Superior temporal gyrus (tissue), 1 donor: ENCODE measurements around the gene USP32.
A peak's percentile ranks its signal among the peaks of the same experiment; 100 is the strongest.

Experiments
- DNase-seq: peaks from one replicate; pipeline ENCODE4 v3.0.0-alpha.2; 2016; ENCODE audit errors: extremely low spot score

Gene USP32

GRCh38 chr17:60301649-60302048 lies 90.3 kb downstream of the USP32 start:
- no peak for DNase-seq

DNA sequence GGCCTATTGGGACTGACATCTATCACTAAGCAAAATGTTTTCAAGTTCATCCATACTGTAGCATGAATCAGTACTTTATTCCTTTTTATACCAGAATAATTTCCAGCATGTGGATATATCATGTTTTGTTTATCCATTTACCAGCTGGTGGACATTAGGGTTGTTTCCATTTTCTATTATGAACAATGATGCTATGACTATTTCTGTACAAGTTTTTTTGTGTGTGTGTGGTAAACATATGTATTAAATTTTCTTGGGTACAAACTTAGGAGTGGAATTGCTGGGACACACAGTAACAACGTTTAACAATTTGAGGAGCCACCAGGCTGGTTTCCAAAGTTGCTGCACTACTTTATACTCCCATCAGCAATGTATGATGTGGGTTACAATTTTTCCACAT lies 91.0 kb downstream of the USP32 start:
- no peak for DNase-seq

GRCh38 chr17:60300011-60300410 lies 91.9 kb downstream of the USP32 start:
- no peak for DNase-seq

DNA sequence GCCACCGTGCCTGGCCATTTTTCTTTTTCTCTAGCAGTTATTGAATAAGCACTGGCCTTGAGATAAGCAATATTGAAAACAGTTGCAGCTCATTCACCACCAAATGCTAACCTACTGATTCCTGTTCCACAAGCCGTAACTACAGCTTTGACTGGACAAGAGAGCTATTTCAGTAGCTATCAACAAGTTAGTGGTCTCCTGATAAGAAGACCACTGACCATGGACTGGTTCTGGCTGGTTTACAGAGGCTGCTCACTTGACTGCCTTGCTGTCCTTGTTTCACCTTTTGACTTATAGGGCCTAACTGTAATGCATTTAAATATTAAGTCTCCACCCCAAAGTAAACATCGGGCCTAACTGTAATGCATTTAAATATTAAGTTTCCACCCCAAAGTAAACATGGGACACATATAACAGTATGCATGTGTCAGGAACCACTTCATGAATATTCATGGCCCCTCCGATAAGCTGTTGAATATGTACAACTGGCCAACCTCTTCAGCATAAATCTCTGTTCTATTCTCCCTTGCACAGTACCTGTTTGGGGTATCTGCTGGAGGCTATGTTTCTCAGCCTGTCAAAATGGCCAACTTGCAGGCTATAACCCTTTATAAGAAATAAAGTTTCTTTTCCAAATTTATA lies 94.1 kb downstream of the USP32 start:
- DNase-seq, result no peak

- no peak for DNase-seq
Measured at GRCh38 chr17:60296177-60296576, 95.8 kb downstream of the USP32 start.

GRCh38 chr17:60293580-60294335 lies 98.2 kb downstream of the USP32 start:
- DNase-seq, result peak; percentile 73

GRCh38 chr17:60292697-60293096 lies 99.2 kb downstream of the USP32 start:
- no peak for DNase-seq

- DNase-seq, result no peak
Measured at GRCh38 chr17:60284709-60285108, 107.2 kb downstream of the USP32 start.

GRCh38 chr17:60283816-60284215 lies 108.1 kb downstream of the USP32 start:
- DNase-seq, result no peak

GRCh38 chr17:60280673-60281072 lies 111.3 kb downstream of the USP32 start:
- DNase-seq, result no peak

DNA sequence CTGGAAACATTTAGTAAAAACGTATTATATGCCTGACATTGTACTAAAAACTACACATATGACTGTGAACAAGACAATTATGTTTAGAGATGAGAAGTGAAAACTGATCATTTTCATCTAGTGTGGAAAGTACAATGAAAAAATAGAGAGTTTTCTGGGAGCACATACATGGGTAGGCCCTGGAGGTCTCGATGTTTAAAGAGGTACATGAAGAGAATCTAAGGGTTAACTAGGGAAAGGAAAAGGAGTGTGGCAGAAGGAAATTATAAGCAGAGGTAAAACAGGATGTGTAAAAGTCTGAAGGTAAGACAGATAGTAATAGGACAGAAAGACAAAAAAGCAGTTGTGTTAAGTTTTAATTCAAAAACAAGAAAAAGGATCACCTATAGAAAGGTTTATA lies 113.7 kb downstream of the USP32 start:
- no peak for DNase-seq

- no peak for DNase-seq
Measured at GRCh38 chr17:60277258-60277657, 114.7 kb downstream of the USP32 start.

GRCh38 chr17:60269417-60269816 lies 122.5 kb downstream of the USP32 start:
- no peak for DNase-seq

DNA sequence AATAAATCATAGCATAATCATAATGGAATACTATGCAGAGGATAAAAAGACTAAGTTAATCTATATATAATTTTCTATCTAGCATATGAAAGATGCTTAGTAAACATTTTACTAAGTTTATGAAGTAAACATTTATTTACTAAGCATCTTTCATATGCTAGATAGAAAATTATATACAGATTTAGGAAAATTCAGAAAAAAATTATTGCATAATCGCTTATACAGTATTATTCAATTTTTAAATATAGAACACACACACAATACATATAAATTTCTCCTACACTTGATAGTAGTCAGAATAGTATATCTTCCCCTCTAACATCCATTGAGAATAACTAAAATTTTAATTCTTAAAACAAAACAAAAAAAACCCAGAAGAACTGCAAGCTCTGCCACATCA lies 131.4 kb downstream of the USP32 start:
- DNase-seq, result no peak

DNA sequence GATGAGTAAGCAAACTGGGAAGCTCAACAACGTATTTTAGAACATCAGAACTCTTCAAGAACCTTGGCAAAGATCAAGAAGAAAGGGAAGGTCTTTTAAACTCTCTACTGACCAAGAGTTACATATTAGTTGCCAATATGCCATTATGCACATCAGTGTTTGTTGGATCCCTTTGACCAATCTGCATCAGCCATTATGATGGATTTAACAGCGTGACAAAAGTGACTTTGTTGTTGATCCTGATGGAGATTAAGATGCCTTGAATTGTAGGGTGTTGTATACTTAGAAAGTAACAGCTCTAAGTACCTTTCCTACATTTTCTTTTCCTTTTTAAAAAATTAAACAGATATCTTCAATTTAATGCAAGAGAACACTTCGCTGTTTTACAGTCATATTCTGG lies 133.6 kb downstream of the USP32 start:
- DNase-seq, result no peak

DNA sequence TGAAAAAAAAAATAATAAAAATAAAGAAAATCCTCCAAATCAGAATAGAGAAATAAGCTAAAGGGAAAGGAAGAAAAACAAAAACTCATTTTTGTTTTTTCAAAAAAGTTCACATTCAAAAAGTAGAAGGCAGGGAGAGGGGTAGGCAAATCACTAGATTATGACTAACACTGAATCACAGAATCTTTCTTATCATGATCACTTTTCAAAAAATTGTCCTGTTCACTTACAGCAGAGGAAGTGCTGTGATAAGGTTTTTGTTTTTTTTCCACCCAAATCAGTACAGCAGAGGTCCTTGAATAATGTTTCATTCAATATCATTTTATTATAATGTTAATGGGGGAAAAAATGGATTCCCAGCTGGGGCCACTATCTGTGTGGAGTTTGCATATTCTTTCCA lies 135.8 kb downstream of the USP32 start:
- DNase-seq, result no peak

DNA sequence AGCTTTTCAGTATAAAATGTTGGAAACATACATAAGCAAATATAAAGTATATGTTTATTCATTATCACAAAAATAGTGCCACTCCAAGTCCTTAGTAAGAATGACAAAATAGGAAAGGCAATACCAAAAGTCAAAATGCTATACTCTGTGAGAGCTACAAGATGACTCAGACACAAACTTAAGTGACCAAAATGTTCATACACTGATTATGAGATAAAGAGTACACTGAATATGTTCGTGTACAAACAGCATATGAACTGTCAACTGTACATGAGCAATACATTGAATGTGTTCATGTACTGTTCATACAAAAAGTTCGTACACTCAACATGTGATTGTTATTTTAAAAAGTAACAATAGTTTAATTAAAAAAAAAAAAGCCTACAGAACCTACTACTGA lies 138.9 kb downstream of the USP32 start:
- no peak for DNase-seq

- DNase-seq, result no peak
Measured at GRCh38 chr17:60252459-60252858, 139.5 kb downstream of the USP32 start.

DNA sequence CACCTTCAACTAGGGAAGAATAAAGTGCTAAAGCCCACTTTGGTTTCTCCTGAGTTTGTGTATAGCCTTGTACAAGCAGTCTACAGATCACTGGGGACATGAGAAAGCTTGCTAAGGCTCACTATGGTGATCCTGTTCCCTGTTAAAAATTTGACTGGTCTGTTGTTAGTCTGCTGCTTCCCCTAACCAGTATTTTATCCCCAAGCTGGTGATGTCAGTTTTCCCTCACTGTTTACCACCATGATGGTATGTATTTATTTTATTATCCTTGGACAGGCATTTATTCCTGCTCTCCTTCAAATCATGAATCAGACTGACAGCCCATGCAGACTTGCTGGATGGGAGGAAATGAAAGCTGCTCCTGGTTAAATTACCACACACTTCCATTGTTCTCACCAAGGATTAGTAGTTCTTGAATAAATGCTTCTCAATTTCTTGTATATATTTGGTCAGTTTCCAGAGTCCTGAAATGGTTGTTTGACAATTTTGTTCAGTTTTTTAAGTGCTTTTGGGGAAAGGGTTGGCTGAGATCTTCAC lies 142.6 kb downstream of the USP32 start:
- DNase-seq, result peak; percentile 42

GRCh38 chr17:60248618-60249289 lies 143.2 kb downstream of the USP32 start:
- peak; percentile 33 for DNase-seq

DNA sequence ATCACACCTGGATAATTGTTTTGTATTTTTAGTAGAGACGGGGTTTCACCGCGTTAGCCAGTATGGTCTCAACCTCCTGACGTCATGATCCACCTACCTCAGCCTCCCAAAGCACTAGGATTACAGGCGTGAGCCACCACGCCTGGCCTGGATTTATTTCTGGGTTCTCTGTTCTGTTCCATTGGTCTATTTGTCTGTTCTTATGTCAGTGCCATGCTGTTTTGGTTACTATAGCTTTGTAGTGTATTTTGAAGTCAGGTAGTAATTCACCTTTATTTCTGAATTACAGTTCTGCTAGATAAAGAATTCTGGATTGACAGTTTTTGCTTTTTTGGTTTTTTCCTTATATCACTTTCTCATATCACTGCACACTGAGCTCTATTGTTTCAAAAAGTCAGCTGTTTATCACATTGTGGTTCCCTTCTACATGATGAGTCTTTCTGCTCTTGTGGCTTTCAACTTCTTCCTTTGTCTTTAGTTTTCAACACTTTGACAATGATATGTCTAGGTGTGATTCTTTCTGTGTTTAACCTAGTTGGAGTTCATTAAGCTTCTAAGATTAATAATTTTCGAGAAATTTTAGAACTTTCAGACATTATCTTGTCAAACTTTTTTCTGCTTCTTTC lies 144.0 kb downstream of the USP32 start:
- DNase-seq, result no peak

GRCh38 chr17:60244656-60245055 lies 147.3 kb downstream of the USP32 start:
- no peak for DNase-seq
